ENCODE data around the gene UROS. TPM values are rescaled to one million over a fixed set of nuclear protein-coding genes. Genes with fewer than 3 reads are reported as not detected.

Gene UROS
- total RNA-seq, 1 donor from 2014 or later: 38.1 TPM

GRCh38 chr10:125828311-125828710, 5.3 kb upstream of the UROS start:
- TF ChIP-seq, protein P1, sequence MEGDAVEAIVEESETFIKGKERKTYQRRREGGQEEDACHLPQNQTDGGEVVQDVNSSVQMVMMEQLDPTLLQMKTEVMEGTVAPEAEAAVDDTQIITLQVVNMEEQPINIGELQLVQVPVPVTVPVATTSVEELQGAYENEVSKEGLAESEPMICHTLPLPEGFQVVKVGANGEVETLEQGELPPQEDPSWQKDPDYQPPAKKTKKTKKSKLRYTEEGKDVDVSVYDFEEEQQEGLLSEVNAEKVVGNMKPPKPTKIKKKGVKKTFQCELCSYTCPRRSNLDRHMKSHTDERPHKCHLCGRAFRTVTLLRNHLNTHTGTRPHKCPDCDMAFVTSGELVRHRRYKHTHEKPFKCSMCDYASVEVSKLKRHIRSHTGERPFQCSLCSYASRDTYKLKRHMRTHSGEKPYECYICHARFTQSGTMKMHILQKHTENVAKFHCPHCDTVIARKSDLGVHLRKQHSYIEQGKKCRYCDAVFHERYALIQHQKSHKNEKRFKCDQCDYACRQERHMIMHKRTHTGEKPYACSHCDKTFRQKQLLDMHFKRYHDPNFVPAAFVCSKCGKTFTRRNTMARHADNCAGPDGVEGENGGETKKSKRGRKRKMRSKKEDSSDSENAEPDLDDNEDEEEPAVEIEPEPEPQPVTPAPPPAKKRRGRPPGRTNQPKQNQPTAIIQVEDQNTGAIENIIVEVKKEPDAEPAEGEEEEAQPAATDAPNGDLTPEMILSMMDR (IDR thresholded peaks at IDR 0.05): no peak
- Histone ChIP-seq H3K36me3 (peaks cover 37 to 65% of the 10 kb centered on the region in 2 donors), H3K4me1 (peaks cover 9 to 12% of the 10 kb centered on the region in 2 donors), H3K9me3 (no peaks in the 10 kb centered on the region), H3K27me3 (no peaks in the 10 kb centered on the region), H3K4me3 (no peak overlapping the region), H3K27ac (no peak overlapping the region)
- intact Hi-C loops (cut with DNase I): no loop called here
- DNase-seq (ENCODE audit: low spot score in 2 of 2): no peak

DNA sequence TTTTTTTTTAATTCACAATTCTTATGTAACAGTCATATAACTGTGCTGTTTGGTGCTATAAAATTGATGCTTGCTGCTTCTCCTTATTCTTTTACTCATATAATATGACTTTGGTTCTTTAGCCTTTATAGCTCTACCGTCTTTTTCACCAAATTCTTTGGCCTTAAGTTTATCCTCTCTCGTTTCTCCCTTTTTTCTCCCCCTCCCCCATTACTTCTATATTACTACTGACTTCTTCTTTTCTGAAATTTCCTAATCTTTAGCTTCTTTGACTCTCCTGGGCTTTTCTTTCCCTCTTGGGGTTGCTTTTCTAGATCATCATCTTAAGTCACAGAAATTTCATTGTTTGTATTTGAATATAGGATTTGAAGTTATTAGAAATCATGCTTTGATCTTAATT, 4.1 kb upstream of the UROS start:
- Histone ChIP-seq H3K4me3 (no peak overlapping the region), H3K27ac (no peak overlapping the region), H3K27me3 (no peaks in the 10 kb centered on the region), H3K36me3 (peaks cover 31 to 53% of the 10 kb centered on the region in 2 donors), H3K9me3 (no peaks in the 10 kb centered on the region), H3K4me1 (peaks cover 9 to 15% of the 10 kb centered on the region in 2 donors)
- intact Hi-C loops (cut with DNase I): no loop called here
- TF ChIP-seq, protein P1 (IDR thresholded peaks at IDR 0.05): no peak
- DNase-seq (ENCODE audit: low spot score in 2 of 2): no peak

DNA sequence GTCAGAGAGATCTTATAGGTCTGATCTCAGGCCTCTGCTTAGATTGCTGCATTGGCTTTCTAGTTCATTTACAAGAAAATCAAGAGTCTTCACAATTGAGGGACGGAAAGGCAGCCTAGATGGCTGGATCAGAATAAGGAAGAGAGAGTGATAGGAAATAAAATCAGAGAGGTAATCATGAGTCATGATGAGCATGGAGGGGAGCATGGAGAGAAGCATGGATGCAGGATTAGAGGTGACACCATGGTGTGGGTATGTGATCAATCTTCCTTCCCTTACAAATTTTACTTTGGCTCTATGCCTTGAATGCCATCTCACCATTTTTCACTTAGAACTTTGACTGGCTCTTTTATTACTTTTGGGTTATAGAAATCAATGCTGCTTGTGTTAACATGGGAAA, 1.7 kb upstream of the UROS start:
- intact Hi-C loops (cut with DNase I): no loop called here
- peaks cover 9 to 19% of the 10 kb centered on the region in 2 donors for H3K4me1 ChIP-seq
- H3K9me3 ChIP-seq: no peaks in the 10 kb centered on the region
- H3K36me3 ChIP-seq: peaks cover 18 to 29% of the 10 kb centered on the region in 2 donors
- no peak overlapping the region for H3K27ac ChIP-seq
- no peaks in the 10 kb centered on the region for H3K27me3 ChIP-seq
- peak overlapping the region; percentile 76 to 81 for H3K4me3 ChIP-seq
- TF ChIP-seq, protein P1 (IDR thresholded peaks at IDR 0.05): no peak
- DNase-seq (ENCODE audit: low spot score in 2 of 2): no peak

GRCh38 chr10:125823663-125824251, 699 bp upstream of the UROS start:
- peak overlapping the region; percentile 79 to 81 for H3K27ac ChIP-seq
- TF ChIP-seq, protein P1 (IDR thresholded peaks at IDR 0.05): no peak

DNA sequence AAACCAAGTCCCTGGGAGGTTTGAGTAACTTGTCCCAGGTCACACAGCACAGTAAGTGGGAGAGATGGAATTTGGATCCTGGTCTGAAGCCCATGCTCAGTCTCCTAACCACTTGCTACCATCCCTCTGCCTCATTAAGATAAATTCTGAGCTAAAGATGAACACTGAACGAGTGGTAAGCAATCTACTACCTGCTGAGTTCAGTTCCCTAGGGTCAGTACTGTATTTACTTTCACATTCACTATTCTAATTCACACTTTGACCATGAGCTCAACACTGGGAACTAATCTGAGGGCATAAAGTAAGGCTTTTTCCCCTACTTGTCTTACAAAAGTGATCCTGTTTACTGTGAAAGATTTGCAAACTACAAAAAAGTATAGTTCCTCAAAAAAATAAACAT, 2.4 kb downstream of the UROS start:
- H3K27me3 ChIP-seq: no peaks in the 10 kb centered on the region
- TF ChIP-seq, protein P1 (IDR thresholded peaks at IDR 0.05): no peak
- no peak overlapping the region for H3K27ac ChIP-seq
- peaks cover under 1 to 2% of the 10 kb centered on the region in 2 donors for H3K36me3 ChIP-seq
- peaks cover 9 to 19% of the 10 kb centered on the region in 2 donors for H3K4me1 ChIP-seq
- no peak overlapping the region for H3K4me3 ChIP-seq
- intact Hi-C loops (cut with DNase I): no loop called here
- DNase-seq (ENCODE audit: low spot score in 2 of 2): no peak
- H3K9me3 ChIP-seq: no peaks in the 10 kb centered on the region

More at GRCh38 chr10:125823663-125824251, 699 bp upstream of the UROS start:
- intact Hi-C loops (cut with DNase I): loop anchor here (2.0 kb wide), 3 partner anchors 73 to 1405 kb away; partner anchors contain the start of genes EDRF1, FANK1 and OAT
- no peaks in the 10 kb centered on the region for H3K27me3 ChIP-seq
- H3K4me1 ChIP-seq: peaks cover 9 to 19% of the 10 kb centered on the region in 2 donors
- H3K9me3 ChIP-seq: no peaks in the 10 kb centered on the region
- H3K4me3 ChIP-seq: peak overlapping the region; percentile 76 to 81
- peaks cover 12 to 19% of the 10 kb centered on the region in 2 donors for H3K36me3 ChIP-seq
- no peak for DNase-seq (ENCODE audit: low spot score in 2 of 2)
